Astrocyte (in vitro differentiated cells and primary cell): ENCODE results near the gene RSL24D1.

Experiments
- EZH2 ChIP-seq: IDR thresholded peaks from 2 replicates; pipeline ENCODE4 v1.6.1; 2012; ENCODE audit warnings: mild to moderate bottlenecking, low read length, inconsistent platforms; ENCODE audit not compliant: insufficient read depth
- TF ChIP-seq, protein P1 (sequence below): IDR thresholded peaks from 2 replicates; pipeline ENCODE4 v1.5.1; 2011; ENCODE audit warnings: low read depth, mild to moderate bottlenecking, inconsistent platforms, low read length, moderate library complexity; ENCODE audit not compliant: insufficient read depth

DNA sequence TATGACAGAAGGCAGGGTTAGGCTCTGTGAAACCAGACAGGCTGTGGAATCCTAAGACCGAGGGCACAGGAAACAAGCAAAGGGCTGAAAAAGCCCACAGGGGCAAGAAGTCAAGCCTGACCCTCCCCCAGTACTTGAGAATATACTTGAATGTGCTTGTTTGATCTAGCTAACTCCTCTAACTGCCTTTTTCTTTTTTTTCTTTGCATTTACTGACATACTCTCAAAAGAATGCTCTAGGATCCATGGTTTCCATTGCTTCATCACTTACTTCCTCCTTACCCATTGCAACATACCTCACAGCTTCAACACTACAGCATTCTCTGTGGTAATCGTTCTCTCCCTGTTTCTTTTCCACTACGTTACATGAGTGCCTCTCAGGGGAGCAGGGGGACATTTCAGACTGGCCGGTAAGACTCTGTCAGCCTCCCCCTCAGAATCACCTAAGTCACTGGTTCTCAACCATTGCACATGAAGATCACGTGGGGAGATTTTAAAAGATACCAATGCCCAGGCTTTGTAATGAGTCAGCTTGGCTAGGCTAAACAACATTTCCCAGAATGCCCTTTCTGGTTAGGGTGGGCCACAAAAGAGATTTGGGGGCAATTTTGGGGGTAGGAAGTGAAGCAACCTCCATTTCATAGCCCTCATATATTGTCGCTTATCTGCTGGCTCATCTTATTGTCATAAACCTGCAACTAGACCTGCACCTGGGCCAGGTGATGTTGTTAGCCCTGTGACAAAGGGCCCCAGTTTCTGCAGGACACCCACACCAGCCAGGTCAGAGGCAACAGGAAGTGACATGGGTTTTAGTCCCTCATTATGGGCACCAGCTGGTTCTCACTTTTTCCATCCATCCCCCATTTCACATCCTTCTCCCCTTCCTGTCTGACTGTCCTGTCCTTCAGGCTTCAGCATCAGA, 24.6 kb upstream of the RSL24D1 start:
- TF ChIP-seq, protein P1, sequence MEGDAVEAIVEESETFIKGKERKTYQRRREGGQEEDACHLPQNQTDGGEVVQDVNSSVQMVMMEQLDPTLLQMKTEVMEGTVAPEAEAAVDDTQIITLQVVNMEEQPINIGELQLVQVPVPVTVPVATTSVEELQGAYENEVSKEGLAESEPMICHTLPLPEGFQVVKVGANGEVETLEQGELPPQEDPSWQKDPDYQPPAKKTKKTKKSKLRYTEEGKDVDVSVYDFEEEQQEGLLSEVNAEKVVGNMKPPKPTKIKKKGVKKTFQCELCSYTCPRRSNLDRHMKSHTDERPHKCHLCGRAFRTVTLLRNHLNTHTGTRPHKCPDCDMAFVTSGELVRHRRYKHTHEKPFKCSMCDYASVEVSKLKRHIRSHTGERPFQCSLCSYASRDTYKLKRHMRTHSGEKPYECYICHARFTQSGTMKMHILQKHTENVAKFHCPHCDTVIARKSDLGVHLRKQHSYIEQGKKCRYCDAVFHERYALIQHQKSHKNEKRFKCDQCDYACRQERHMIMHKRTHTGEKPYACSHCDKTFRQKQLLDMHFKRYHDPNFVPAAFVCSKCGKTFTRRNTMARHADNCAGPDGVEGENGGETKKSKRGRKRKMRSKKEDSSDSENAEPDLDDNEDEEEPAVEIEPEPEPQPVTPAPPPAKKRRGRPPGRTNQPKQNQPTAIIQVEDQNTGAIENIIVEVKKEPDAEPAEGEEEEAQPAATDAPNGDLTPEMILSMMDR, result no peak
- TF ChIP-seq EZH2, result no peak
